Measurements from ENCODE around the gene NELFB.

GRCh38 chr9:137230705-137231371 is 24.3 kb upstream of the NELFB start, which contains the start of gene SLC34A3:
- TF ChIP-seq RAD21 (CRISPR knock-in tag; conservative IDR thresholded peaks at IDR 0.05 in 1 of 2, IDR thresholded peaks at IDR 0.05 in 1 of 2) (no peak), UBTF (IDR thresholded peaks at IDR 0.05; ENCODE audit: borderline replicate concordance in 1 of 2, low read depth in 2 of 2, low read length in 2 of 2) (no peak), E2F8 (IDR thresholded peaks at IDR 0.05; ENCODE audit: low read depth, partially characterized antibody) (no peak), ZNF274 (IDR thresholded peaks at IDR 0.05; ENCODE audit: borderline replicate concordance, low read depth, low read length) (no peak), GTF2F1 (IDR thresholded peaks at IDR 0.05; ENCODE audit: low read depth, low read length) (no peak), CUX1 (CRISPR knock-in tag; IDR thresholded peaks at IDR 0.05) (no peak), POLR2AphosphoS5 (IDR thresholded peaks at IDR 0.05; ENCODE audit: control insufficient read depth, insufficient read depth, low read depth, low read length) (no peak), MAX (CRISPR knock-in tag; IDR thresholded peaks at IDR 0.05) (no peak), CSDE1 (IDR thresholded peaks at IDR 0.05) (no peak), SP1 (CRISPR knock-in tag; IDR thresholded peaks at IDR 0.05) (no peak), EP300 (IDR thresholded peaks at IDR 0.05; ENCODE audit: low read length) (no peak), NFE2L1 (tag; IDR thresholded peaks at IDR 0.05; ENCODE audit: borderline replicate concordance, low read depth) (no peak), CHD1 (IDR thresholded peaks at IDR 0.05; ENCODE audit: low read length) (no peak), ILF3 (IDR thresholded peaks at IDR 0.05; ENCODE audit: borderline replicate concordance) (no peak)
